Uterus (tissue), 2 donors: ENCODE measurements around the gene ZSWIM6.

Experiments
- CTCF ChIP-seq, 4 experiments: fragments of 200-600 bp in 2 of 4; fragments of 450-650 bp in 2 of 4; sonication (generic) in 2 of 4; IDR thresholded peaks; one replicate each; pipeline ENCODE4 v1.5.1; 2016 to 2019; ENCODE audit warnings: antibody characterized with exemption in 4 of 4, mild to moderate bottlenecking in 2 of 4, moderate library complexity in 1 of 4
- POLR2A ChIP-seq, 2 donors: fragments of 450-650 bp; IDR thresholded peaks; one replicate each; pipeline ENCODE4 v1.6.1; 2016; ENCODE audit warnings: antibody characterized with exemption in 2 of 2, mild to moderate bottlenecking in 1 of 2, moderate library complexity in 1 of 2

- TF ChIP-seq POLR2A (IDR thresholded peaks at IDR 0.05) (no peak), CTCF (IDR thresholded peaks at IDR 0.05) (no peak)
These were observed 103.3 kb downstream of the ZSWIM6 start for GRCh38 chr5:61435368-61435767.
